Suprapubic skin (tissue), 4 donors: ENCODE data around the gene GNA14.

Experiments used
- EP300 ChIP-seq: sonication (generic); formaldehyde crosslinking; IDR thresholded peaks from one replicate; pipeline ENCODE4 v1.6.1; 2017; ENCODE audit warnings: antibody characterized with exemption
- POLR2A ChIP-seq, 2 donors: fragments of 450-650 bp; IDR thresholded peaks; one replicate each; pipeline ENCODE4 v1.6.1; 2017; ENCODE audit warnings: antibody characterized with exemption in 2 of 2, mild to moderate bottlenecking in 2 of 2, moderate library complexity in 2 of 2
- POLR2AphosphoS5 ChIP-seq, 3 donors: sonication (generic); formaldehyde crosslinking; IDR thresholded peaks; one replicate each; pipeline ENCODE4 v1.6.1; 2017; ENCODE audit warnings: antibody characterized with exemption in 3 of 3
- TF ChIP-seq, protein P1 (sequence below), 2 donors: fragments of 200-600 bp in 1 of 2; fragments of 450-650 bp in 1 of 2; sonication (generic) in 1 of 2; IDR thresholded peaks; one replicate each; pipeline ENCODE4 v1.5.1; 2016 to 2019; ENCODE audit warnings: antibody characterized with exemption in 2 of 2, mild to moderate bottlenecking in 1 of 2, moderate library complexity in 1 of 2

GRCh38 chr9:77589046-77589795, 58.9 kb downstream of the GNA14 start:
- TF ChIP-seq POLR2AphosphoS5 (IDR thresholded peaks at IDR 0.05), result no peak
- TF ChIP-seq, protein P1, sequence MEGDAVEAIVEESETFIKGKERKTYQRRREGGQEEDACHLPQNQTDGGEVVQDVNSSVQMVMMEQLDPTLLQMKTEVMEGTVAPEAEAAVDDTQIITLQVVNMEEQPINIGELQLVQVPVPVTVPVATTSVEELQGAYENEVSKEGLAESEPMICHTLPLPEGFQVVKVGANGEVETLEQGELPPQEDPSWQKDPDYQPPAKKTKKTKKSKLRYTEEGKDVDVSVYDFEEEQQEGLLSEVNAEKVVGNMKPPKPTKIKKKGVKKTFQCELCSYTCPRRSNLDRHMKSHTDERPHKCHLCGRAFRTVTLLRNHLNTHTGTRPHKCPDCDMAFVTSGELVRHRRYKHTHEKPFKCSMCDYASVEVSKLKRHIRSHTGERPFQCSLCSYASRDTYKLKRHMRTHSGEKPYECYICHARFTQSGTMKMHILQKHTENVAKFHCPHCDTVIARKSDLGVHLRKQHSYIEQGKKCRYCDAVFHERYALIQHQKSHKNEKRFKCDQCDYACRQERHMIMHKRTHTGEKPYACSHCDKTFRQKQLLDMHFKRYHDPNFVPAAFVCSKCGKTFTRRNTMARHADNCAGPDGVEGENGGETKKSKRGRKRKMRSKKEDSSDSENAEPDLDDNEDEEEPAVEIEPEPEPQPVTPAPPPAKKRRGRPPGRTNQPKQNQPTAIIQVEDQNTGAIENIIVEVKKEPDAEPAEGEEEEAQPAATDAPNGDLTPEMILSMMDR (IDR thresholded peaks at IDR 0.05), result no peak
- no peak for TF ChIP-seq POLR2A (IDR thresholded peaks at IDR 0.05)
- TF ChIP-seq EP300, result no peak
